ENCODE measurements around the gene SDK1.

Gene SDK1, protein sequence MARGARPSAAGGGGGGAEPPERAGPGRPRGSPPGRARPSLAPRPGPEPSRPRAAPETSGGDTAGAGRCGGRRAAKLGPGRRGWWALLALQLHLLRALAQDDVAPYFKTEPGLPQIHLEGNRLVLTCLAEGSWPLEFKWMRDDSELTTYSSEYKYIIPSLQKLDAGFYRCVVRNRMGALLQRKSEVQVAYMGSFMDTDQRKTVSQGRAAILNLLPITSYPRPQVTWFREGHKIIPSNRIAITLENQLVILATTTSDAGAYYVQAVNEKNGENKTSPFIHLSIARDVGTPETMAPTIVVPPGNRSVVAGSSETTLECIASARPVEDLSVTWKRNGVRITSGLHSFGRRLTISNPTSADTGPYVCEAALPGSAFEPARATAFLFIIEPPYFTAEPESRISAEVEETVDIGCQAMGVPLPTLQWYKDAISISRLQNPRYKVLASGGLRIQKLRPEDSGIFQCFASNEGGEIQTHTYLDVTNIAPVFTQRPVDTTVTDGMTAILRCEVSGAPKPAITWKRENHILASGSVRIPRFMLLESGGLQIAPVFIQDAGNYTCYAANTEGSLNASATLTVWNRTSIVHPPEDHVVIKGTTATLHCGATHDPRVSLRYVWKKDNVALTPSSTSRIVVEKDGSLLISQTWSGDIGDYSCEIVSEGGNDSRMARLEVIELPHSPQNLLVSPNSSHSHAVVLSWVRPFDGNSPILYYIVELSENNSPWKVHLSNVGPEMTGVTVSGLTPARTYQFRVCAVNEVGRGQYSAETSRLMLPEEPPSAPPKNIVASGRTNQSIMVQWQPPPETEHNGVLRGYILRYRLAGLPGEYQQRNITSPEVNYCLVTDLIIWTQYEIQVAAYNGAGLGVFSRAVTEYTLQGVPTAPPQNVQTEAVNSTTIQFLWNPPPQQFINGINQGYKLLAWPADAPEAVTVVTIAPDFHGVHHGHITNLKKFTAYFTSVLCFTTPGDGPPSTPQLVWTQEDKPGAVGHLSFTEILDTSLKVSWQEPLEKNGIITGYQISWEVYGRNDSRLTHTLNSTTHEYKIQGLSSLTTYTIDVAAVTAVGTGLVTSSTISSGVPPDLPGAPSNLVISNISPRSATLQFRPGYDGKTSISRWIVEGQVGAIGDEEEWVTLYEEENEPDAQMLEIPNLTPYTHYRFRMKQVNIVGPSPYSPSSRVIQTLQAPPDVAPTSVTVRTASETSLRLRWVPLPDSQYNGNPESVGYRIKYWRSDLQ (N-terminal part only)

DNA sequence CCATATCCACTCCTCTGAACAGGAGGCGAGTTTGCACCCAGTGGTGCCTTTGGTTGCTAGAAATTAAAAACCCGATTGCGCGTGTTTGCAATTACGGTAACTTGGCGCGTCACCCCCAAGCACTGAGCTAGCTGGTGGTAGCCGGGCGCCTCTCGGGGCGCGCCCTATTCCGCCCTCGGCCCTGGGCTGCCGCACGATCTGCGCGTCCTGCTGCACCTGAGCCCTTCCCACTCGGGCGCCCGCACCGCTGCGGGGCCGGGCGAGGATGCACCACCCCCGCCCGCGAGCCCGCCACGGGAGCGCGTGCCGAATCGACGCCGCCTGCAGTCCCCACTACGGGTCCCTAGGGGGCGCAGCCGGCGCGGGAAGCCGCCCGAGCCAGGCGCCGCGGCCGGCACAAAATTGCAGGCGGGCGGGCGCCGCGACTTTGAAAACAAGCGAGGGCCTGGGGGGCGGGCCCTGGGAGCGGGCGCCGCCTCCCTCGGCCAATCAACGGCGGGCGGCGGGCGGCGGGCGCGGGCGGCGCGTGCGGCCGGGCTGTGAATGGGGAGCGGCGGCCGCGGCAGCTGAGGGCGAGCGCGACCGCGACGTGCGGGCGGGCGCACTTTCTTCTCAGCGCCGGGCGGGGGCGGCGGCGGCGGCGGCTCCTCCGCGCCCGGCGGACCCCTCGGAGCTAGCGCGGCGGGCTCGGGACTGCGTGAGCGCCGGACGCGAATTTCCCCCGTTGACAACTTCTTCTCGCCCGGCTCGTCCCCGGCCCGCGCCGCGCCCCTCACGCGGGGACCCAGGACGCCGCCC is at the start of gene SDK1:
Gene SDK1, plus strand, starts transcription at position 602 of the 798 bp plus-strand sequence. CDS start 335 bp downstream, outside the sequence.
- DNase-seq (ENCODE audit: low read depth): no peak

DNA sequence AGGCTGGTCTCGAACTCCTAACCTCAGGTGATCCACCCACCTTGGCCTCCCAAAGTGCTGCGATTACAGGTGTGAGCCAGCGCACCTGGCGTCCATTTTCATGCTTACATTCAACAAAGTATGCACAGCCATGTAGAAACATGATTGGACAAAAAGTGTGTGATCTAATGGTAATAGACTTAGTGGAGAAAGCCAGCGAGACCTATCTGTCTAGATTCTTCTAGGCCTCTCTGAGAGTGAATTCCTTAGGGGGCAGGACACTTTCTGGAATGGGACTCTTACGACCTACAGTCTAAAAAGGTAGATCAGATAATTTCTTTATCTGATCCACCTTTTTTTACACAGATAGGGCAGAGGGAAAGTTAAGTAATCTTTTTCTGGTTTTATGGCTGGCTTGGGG is 46.3 kb upstream of the SDK1 start:
- no peak for DNase-seq (ENCODE audit: low read depth)

DNA sequence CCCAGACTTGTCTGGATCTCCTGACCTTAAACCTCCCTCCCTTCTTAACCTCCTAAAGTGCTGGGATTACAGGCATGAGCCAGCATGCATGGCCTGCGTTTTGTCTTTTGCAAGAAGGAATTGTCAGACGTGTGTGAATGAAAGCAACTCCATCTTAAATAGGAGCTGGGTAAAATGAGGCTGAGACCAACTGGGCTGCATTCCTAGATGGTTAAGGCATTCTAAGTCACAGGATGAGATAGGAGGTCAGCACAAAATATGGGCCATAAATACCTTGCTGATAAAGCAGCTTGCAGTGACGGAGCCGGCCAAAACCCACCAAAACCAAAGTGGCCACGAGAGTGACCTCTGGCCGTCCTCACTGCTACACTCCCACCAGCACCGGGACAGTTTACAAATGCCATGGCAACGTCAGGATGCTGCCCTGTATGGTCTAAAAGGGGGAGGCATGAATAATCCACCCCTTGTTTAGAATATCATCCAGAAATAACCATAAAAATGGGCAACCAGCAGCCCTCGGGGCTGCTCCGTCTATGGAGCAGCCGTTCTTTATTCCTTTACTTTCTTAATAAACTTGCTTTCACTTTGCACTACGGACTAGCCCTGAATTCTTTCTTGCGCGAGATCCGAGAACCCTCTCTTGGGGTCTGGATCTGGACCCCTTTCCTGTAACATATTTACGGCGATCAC is 41.2 kb upstream of the SDK1 start:
- no peak for DNase-seq (ENCODE audit: low read depth)

DNA sequence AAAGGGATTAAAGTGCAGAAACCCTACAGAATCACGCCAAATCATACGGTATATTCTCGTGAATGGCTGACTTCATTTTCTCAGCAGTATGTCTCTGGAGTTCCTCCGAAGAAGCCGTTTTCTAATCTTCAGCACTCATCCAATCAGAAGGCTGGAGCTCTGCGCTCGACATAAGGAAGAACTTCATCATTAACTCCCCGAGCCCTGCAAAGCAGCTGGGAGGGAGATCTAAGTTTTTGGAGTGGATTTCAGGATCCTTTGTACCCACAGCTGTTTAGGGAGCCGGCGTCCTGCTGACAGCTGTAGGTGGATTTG is 40.7 kb upstream of the SDK1 start:
- DNase-seq (ENCODE audit: low read depth): no peak

DNA sequence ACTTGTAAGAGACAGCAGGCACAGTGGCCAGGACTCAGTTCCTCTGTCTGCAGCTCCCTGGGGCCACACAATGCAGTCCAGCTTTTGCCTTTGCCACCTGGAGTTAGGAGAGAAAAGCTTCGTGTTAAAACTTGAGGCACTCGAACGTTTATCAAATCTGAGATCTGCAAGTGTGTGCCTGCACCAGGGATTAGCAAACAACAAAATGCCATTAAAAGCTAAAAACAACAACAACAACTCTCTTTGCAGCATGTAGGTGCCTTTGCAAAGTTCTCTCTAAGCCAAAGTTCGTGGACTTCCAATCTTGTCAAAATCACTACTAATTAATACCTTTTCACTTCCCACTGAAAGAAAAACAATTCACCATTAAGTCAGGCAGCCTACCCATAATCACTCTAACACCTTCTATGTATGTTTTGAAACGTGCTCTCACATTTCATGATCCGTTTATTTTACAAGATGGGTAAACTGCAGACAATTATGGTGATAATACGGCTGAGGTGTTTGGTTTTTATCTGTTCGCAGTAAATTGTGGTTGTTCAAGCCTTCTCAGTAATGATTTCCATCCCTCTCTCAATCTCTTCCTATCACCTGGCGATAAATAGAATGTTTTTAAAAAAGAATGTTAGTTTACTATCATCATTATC is 36.2 kb upstream of the SDK1 start:
- DNase-seq (ENCODE audit: low read depth): no peak

DNA sequence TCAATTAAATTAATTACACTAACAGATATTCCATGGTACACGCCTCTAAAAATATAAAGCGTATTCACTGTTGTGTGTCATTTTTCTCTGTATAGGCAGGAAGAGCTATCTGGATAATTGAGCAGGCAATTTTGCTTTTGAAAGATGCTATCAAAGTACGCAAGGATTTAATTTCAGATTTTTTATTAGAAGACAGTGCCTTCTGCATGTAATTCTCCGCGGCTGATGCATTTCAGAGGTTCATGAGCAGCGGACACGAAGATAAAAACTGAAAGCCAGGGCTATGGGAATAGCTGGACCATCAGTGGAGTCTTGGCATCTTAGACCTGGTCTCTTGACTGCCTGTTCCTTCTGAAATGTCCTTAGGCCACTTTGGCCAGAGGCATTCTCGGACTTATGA is 35.7 kb upstream of the SDK1 start:
- DNase-seq (ENCODE audit: low read depth): no peak

DNA sequence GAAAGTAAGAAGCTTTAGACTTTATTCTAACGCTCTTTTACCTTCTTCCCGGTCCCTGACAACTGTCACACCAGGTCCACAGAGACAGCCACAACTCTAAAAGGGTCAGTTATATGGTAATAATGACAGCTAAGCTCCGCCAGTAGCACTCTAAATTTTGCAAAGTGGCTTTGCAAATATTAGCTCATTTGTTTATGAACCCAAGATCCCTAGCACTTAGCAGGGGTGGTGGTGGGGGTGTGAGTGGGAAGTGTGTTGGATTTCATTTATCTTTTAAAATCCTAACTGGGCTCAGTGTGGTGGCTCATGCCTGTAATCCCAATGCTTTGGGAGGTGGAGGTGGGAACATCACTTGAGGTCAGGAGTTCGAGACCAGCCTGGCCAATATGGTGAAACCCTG is 34.8 kb upstream of the SDK1 start:
- DNase-seq (ENCODE audit: low read depth): no peak

DNA sequence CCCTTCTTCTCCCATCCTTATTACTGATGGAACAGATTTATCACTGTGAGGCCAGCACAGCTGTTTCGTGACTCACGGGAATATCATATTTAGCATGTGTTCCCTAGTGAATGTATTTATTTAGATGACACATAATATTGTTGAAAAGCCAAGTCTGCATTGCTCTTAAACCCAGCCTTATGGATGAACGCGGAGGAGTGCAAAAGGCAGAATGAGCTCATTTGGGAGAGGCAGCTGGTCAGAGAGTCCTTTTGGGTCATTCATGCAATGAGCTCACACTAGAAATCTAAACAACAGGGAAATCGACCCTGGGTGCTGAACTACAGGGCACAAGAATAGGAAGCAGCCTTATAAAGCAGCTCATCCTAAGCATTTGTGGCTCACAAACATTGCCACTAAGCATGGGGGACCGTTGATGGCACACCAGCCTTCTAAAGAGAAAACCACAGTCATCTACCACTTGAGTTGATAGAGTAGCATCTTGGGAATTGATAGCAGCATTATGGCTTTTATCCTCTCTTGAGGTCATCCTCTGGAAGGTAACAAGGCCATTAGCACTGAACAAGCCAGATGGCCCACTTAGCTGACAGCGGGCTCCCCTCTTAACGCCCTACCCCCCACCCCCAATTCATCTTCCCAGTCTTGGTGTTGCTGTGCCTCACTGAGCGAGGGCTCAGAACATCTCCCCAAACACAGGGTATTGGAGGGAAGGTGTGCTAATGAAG is 32.9 kb upstream of the SDK1 start:
- no peak for DNase-seq (ENCODE audit: low read depth)

DNA sequence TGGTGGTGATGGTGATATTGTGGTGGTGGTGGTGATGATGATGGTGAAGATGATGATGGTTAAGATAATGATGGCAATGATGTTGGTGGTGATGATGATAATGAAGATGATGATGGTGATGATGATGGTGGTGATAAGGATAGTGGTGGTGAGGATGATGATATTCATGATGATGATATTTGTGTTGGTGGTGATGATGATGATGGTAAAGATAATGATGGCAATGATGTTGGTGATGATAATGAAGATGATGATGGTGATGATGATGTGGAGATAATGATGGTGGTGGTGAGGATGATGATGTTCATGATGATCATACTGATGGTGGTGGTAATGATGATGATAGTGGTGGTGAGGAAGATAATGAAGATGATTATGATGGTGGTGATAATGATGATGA is 30.7 kb upstream of the SDK1 start:
- DNase-seq (ENCODE audit: low read depth): no peak

DNA sequence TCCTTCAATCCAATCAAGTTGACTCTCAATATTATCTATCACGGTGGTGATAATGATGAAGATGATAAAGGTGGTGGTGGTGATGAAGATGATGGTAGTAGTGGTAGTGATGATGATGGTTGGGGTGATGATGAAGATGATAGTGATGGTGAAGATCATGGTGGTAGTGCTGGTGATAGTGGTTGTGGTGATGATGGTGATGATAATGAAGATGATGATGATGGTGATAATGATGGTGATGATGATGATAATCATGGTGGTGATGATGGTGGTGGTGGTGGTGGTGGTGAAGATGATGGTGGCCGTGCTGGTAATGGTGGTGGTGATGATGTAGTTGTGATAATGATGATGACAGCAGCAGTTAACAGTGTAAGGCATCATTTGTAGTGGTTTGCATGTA is 29.8 kb upstream of the SDK1 start:
- no peak for DNase-seq (ENCODE audit: low read depth)

DNA sequence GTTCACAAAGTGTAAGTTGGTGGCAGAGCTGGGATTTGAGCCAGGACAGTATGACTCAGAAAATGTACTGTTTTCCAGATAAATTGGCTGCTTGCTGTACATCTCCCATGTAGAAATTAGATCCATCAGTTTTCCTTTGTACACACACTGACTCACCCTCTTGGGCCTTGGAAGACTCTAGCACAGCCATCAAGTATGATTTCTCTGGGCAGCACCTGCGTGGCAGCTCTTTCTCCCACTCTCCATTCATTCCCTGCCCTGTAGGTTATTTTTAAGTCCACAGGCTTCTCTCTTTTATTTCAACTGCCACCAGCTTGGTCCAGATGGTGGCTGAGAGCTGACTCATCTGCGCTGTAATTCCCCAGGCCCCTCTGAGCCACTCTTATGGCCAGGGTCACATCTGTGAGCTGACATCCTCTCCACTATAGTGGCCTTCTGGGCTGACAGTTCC is 28.3 kb upstream of the SDK1 start:
- no peak for DNase-seq (ENCODE audit: low read depth)

DNA sequence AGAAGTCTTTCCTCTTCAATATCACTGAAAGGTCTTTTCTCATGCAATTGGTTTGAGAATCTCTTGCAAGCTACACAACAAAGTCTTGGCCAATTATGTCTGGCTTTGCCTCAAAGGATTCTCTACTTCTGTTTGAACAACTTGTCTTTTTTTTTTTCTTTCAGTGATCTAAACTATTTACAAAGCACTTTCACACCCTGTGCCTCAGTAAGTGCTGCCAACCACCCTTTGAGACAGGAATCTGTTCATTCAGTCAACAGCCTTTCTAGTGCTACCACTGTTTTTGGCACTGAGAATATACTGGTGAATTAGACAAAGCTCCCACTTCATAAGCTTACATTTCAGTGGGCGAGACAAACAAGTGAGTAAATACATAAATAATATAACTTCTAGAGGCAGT is 26.9 kb upstream of the SDK1 start:
- DNase-seq (ENCODE audit: low read depth): no peak

DNA sequence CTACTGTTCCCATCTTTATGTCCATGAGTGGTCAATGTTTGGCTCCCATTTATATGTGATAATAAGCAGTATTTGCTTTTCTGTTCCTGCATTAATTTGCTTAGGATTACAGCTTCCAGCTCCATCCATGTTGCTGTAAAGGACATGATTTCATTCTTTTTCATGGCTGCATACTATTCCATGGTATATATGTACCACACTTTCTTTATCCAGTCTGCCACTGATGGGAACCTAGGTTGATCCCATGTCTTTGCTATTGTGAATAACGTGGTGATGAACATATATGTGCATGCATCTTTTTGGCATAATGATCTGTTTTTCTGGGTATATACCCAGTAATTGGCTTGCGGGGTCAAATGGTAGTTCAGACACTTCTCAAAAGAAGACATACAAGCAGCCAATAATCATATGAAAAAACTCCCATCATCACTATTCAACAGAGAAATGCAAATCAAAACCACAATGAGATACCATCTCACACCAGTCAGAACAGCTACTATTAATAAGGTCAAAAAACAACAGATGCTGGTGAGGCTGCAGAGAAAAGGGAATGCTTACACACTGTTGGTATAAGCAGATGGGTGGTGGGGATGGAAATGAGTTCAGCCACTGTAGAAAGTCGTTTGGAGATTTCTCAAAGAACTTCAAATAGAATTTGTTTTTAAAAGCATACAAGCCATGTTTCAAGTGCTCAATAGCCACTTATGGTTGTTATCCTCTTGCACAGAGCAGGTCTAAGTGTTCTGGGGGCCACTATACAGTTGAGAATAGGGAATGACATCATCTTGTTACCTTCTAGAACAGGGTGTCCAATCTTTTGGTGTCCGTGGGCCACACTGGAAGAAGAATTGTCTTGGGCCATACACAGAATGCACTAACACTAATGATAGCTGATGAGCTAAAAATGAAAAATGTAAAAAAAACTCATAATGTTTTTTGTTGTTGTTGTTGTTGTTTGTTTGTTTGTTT is 23.2 kb upstream of the SDK1 start:
- no peak for DNase-seq (ENCODE audit: low read depth)

DNA sequence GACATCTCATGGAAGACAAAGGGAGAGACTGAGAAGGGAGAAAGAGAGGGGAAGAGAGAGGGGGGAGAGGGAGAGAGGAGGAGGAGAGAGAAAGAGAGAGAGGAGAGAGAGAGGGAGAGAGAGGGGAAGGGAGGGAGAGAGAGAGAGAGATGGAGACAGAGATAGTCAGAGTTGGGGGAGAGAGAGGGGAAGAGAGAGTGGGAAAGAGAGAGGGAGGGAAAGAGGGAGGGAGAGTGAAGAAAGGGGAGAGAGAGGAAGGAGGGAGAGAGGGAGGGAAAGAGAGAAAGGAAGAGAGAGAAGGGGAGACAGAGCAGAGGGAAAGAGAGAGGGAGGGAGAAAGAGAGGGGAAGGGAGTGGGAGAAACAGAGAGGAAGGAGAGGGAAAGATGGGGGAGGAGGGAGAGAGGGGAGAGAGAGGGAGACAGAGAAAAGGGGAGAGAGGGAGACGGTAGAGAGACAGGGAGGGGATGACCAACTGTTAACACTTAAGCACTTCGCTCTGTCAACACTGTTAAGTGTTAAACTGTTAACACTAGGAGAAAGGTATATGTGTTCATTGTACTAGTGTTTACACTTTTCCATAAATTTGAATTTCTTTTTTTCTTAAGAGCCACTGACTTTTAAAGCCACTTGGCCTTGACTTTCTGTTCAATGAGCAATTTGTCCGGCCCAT is 21.8 kb upstream of the SDK1 start:
- no peak for DNase-seq (ENCODE audit: low read depth)

DNA sequence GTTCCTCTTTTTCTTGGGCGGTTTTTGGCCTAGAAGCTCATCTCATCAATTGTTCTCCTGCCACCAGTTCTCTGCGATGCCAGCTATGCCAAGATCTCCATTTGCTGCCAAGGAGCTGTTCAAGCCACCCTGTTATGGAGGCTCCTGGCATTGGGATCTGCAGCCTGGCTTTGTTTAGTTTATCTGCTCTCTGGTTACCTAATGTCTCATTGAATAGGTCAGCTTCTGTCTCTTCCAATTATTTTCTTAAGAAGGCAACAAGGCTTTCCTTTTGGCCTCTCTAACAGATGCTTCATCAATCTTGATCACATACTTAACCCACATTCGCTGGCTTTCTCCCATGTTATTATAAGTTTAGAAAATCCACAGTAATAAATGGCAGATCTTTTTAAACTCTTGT is 20.6 kb upstream of the SDK1 start:
- DNase-seq (ENCODE audit: low read depth): no peak

DNA sequence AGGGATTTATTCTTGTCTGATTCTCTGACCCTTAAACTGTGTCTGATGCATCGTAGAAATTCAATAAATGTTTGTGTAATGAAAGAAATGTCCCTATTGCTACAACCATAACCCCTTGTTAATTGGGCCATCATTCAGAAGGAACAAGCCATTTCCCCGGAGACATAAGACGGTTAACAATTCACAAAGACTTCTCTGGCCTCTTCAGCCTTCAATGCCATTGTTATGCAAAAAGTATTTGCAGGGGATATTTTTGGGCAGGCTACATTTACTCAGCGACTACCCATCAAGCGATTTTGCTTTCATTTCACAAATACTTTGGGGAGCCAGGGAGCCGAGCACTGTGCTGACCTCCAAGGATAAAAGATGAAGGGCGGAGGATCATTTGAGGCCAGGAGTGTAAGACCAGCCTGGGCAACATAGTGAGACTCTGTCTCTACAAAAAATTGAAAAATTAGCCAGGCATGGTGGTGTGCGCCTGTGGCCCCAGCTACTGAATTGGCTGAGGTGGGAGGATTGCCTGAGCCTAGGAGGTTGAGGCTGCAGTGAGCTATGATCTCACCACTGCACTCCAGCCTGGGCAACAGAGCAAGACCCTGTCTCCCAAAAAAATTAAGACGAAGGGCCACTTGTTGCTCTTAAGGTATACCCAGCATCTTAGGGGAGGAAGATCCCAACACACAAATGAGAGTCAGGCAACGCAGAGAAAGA is 20.0 kb upstream of the SDK1 start:
- DNase-seq (ENCODE audit: low read depth): no peak

DNA sequence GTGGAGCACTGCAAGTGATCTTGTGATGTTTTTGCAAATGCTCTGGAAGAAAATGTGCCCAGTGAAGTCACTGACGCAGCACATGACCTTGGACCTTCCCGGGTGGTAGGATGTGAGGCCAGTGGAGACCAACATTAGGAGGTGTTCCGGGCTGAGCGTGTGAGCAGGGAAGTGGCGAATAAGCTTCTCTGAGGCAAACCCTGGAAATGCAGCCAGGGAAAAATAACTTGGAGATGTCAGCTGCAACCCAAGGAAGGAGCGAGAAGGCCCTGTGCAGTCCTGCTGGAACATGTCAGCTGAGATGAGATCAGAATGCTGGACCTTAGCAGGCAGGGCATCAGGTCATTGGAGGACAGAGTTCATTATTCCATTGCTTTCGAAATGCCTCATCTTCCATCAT is 18.6 kb upstream of the SDK1 start:
- DNase-seq (ENCODE audit: low read depth): no peak
